Nephron progenitor cell (in vitro differentiated cells): ENCODE measurements around the gene ACACA.

Experiments
- DNase-seq: peaks from one replicate; pipeline ENCODE4 v3.0.0; 2021
- H3K27ac Mint-ChIP-seq: 2 replicates; pipeline ENCODE4 v1.8.0; 2021; ENCODE audit warnings: mild to moderate bottlenecking, moderate library complexity, mixed read lengths
- H3K27me3 Mint-ChIP-seq: 2 replicates; pipeline ENCODE4 v1.8.0; 2021; ENCODE audit warnings: mild to moderate bottlenecking, low read depth, mixed read lengths; ENCODE audit not compliant: poor library complexity
- H3K36me3 Mint-ChIP-seq: 2 replicates; pipeline ENCODE4 v1.8.0; 2021; ENCODE audit warnings: low read depth, mixed read lengths
- H3K4me1 Mint-ChIP-seq: 2 replicates; pipeline ENCODE4 v1.8.0; 2021; ENCODE audit warnings: mixed read lengths
- H3K4me3 Mint-ChIP-seq: 2 replicates; pipeline ENCODE4 v1.8.0; 2021; ENCODE audit warnings: mild to moderate bottlenecking, moderate library complexity, mixed read lengths
- H3K9me3 Mint-ChIP-seq: 2 replicates; pipeline ENCODE4 v1.8.0; 2021; ENCODE audit warnings: mild to moderate bottlenecking, moderate library complexity, mixed read lengths
- CTCF ChIP-seq: fragments of 200-600 bp; sonication (generic); IDR thresholded peaks from 2 replicates; pipeline ENCODE4 v1.5.0; 2021; ENCODE audit warnings: antibody characterized with exemption

The ACACA gene

GRCh38 chr17:37088913-37089312 lies 317.7 kb downstream of the ACACA start:
- no peak for DNase-seq
- Mint-ChIP-seq H3K27ac (peak overlapping the region; percentile 94), H3K27me3 (no peaks in the 10 kb centered on the region), H3K36me3 (peaks cover 66% of the 10 kb centered on the region), H3K4me3 (no peak overlapping the region), H3K9me3 (no peaks in the 10 kb centered on the region), H3K4me1 (peaks cover 76% of the 10 kb centered on the region)
- no peak for TF ChIP-seq CTCF

GRCh38 chr17:37088459-37088858 lies 318.2 kb downstream of the ACACA start:
- no peak for DNase-seq
- Mint-ChIP-seq H3K27ac (no peak overlapping the region), H3K4me1 (peaks cover 80% of the 10 kb centered on the region), H3K4me3 (no peak overlapping the region), H3K9me3 (no peaks in the 10 kb centered on the region), H3K27me3 (no peaks in the 10 kb centered on the region), H3K36me3 (peaks cover 61% of the 10 kb centered on the region)
- TF ChIP-seq CTCF: no peak

GRCh38 chr17:37087683-37088082 lies 319.0 kb downstream of the ACACA start:
- Mint-ChIP-seq H3K27ac (peak overlapping the region; percentile 8), H3K4me3 (no peak overlapping the region), H3K9me3 (no peaks in the 10 kb centered on the region), H3K27me3 (no peaks in the 10 kb centered on the region), H3K36me3 (peaks cover 54% of the 10 kb centered on the region), H3K4me1 (peaks cover 86% of the 10 kb centered on the region)
- no peak for DNase-seq
- no peak for TF ChIP-seq CTCF

GRCh38 chr17:37086948-37087347 lies 319.7 kb downstream of the ACACA start:
- no peak overlapping the region for H3K4me3 Mint-ChIP-seq
- H3K4me1 Mint-ChIP-seq: peaks cover 86% of the 10 kb centered on the region
- H3K27me3 Mint-ChIP-seq: no peaks in the 10 kb centered on the region
- no peak for DNase-seq
- peak overlapping the region; percentile 37 for H3K27ac Mint-ChIP-seq
- peaks cover 50% of the 10 kb centered on the region for H3K36me3 Mint-ChIP-seq
- TF ChIP-seq CTCF: no peak
- H3K9me3 Mint-ChIP-seq: no peaks in the 10 kb centered on the region

- Mint-ChIP-seq H3K4me1 (peaks cover 83% of the 10 kb centered on the region), H3K36me3 (peaks cover 56% of the 10 kb centered on the region), H3K27ac (peak overlapping the region; percentile 76), H3K27me3 (peaks cover 5% of the 10 kb centered on the region), H3K4me3 (no peak overlapping the region), H3K9me3 (peaks cover 3% of the 10 kb centered on the region)
- DNase-seq: no peak
- TF ChIP-seq CTCF: no peak
These were observed 320.3 kb downstream of the ACACA start for GRCh38 chr17:37086334-37086733.

- Mint-ChIP-seq H3K4me3 (no peak overlapping the region), H3K9me3 (peaks cover 19% of the 10 kb centered on the region), H3K4me1 (peaks cover 63% of the 10 kb centered on the region), H3K27me3 (peaks cover 9% of the 10 kb centered on the region), H3K36me3 (peaks cover 57% of the 10 kb centered on the region), H3K27ac (no peak overlapping the region)
- TF ChIP-seq CTCF: no peak
- DNase-seq: no peak
These were observed 322.3 kb downstream of the ACACA start for GRCh38 chr17:37084372-37084771.
